Measurements from ENCODE around the gene CAMK1D.
"Not testable (repeated sequence)": the region's sequence is repeated elsewhere in the genome, so short reads cannot be mapped to it uniquely, and the experiment has no call there.

Gene CAMK1D

GRCh38 chr10:12340937-12341336 lies 8.4 kb upstream of the CAMK1D start:
- no peak for DNase-seq

- DNase-seq, result no peak
These were observed 7.8 kb upstream of the CAMK1D start for GRCh38 chr10:12341526-12341925.

- no peak for DNase-seq
These were observed 4.8 kb upstream of the CAMK1D start for GRCh38 chr10:12344375-12345110.

- no peak for DNase-seq
These were observed 2.6 kb upstream of the CAMK1D start for GRCh38 chr10:12346707-12347106.

GRCh38 chr10:12348294-12348869 lies 965 bp upstream of the CAMK1D start:
- DNase-seq, result no peak

GRCh38 chr10:12349629-12350166 lies 351 bp downstream of the CAMK1D start:
- no peak for DNase-seq

- DNase-seq, result peak; percentile 64
These were observed 973 bp downstream of the CAMK1D start for GRCh38 chr10:12350167-12350872.

GRCh38 chr10:12350925-12351324 lies 1.6 kb downstream of the CAMK1D start:
- no peak for DNase-seq

GRCh38 chr10:12351447-12351846 lies 2.1 kb downstream of the CAMK1D start:
- DNase-seq, result no peak

- no peak for DNase-seq
These were observed 2.5 kb downstream of the CAMK1D start for GRCh38 chr10:12351889-12352288.

- DNase-seq, result no peak
These were observed 4.3 kb downstream of the CAMK1D start for GRCh38 chr10:12353399-12354242.

- DNase-seq, result not testable (repeated sequence)
These were observed 5.3 kb downstream of the CAMK1D start for GRCh38 chr10:12354696-12355095.

- DNase-seq, result no peak
These were observed 6.0 kb downstream of the CAMK1D start for GRCh38 chr10:12355384-12355783.

- DNase-seq, result no peak
These were observed 8.3 kb downstream of the CAMK1D start for GRCh38 chr10:12357525-12358151.

GRCh38 chr10:12358863-12359564 lies 9.7 kb downstream of the CAMK1D start:
- peak; percentile 17 for DNase-seq

GRCh38 chr10:12360461-12360860 lies 11.1 kb downstream of the CAMK1D start:
- DNase-seq, result no peak

GRCh38 chr10:12361115-12361514 lies 11.8 kb downstream of the CAMK1D start:
- not testable (repeated sequence) for DNase-seq

GRCh38 chr10:12364559-12364958 lies 15.2 kb downstream of the CAMK1D start:
- DNase-seq, result no peak

GRCh38 chr10:12367272-12367671 lies 17.9 kb downstream of the CAMK1D start:
- no peak for DNase-seq

- no peak for DNase-seq
These were observed 20.6 kb downstream of the CAMK1D start for GRCh38 chr10:12369982-12370381.

GRCh38 chr10:12372846-12373245 lies 23.5 kb downstream of the CAMK1D start:
- no peak for DNase-seq

GRCh38 chr10:12375076-12375504 lies 25.7 kb downstream of the CAMK1D start:
- DNase-seq, result no peak

All from central memory CD4-positive, alpha-beta T cell (primary cell).